B cell (primary cell): ENCODE results near the gene COL16A1. TPM values are rescaled to one million over a fixed set of nuclear protein-coding genes. Genes with fewer than 3 reads are reported as not detected.

Source experiments
- ATAC-seq: fragments of 200-7000 bp; cut with Tn5 transposase; one replicate; pipeline ENCODE4 v1.10.0; 2021; ENCODE audit warnings: low read depth, mild to moderate bottlenecking, moderate number of reproducible peaks, moderate library complexity
- CTCF ChIA-PET: fragments of 350-600 bp; sonication (Branson Sonifier 250); formaldehyde crosslinking; loops from one replicate; lab custom pipeline; 2021; ENCODE audit warnings: antibody characterized with exemption, inconsistent platforms; lab: Charles Lee
- POLR2A ChIA-PET: fragments of 350-600 bp; sonication (Branson Sonifier 250); formaldehyde crosslinking; loops from one replicate; lab custom pipeline; 2021; ENCODE audit warnings: antibody characterized with exemption; lab: Charles Lee
- DNase-seq: peaks from one replicate; pipeline ENCODE4 v3.0.0; 2013
- H2AFZ ChIP-seq: 2 replicates; pipeline ENCODE4 v1.6.1; 2012; ENCODE audit warnings: mild to moderate bottlenecking, low read depth, low read length; ENCODE audit not compliant: insufficient read depth, poor library complexity, severe bottlenecking
- H3K27ac ChIP-seq, 2 donors: 1 replicate in 1 of 2; 2 replicates in 1 of 2; pipeline ENCODE4 v1.5.1; 2012 to 2013; ENCODE audit warnings: low read length in 2 of 2, mild to moderate bottlenecking in 2 of 2, moderate library complexity in 1 of 2
- H3K27me3 ChIP-seq, 4 experiments: fragments of 200-600 bp in 1 of 4; sonication (generic) in 1 of 4; replicated peaks in 1 of 4; 1 replicate in 2 of 4; 2 replicates in 2 of 4; pipeline versions ENCODE4 v1.6.1 to v1.7.0; 2013 to 2016; ENCODE audit warnings: low read length in 3 of 4, mild to moderate bottlenecking in 2 of 4, mixed read lengths in 1 of 4, moderate library complexity in 1 of 4; ENCODE audit not compliant: insufficient read depth in 4 of 4, control insufficient read depth in 3 of 4; ENCODE audit errors: control extremely low read depth in 1 of 4
- H3K36me3 ChIP-seq, 2 experiments: replicated peaks in 1 of 2; 1 replicate in 1 of 2; 2 replicates in 1 of 2; pipeline versions ENCODE4 v1.6.1 to v1.7.1; 2013; ENCODE audit warnings: low read length in 1 of 2; ENCODE audit not compliant: insufficient read depth in 2 of 2, control insufficient read depth in 1 of 2; ENCODE audit errors: control extremely low read depth in 1 of 2, extremely low read depth in 1 of 2
- H3K4me1 ChIP-seq, 2 donors: fragments of 200-600 bp in 1 of 2; sonication (generic) in 1 of 2; 1 replicate in 1 of 2; 2 replicates in 1 of 2; pipeline versions ENCODE4 v1.5.1 to v1.6.1; 2013 to 2017; ENCODE audit warnings: low read length in 2 of 2; ENCODE audit not compliant: control insufficient read depth in 2 of 2, insufficient read depth in 2 of 2
- H3K4me2 ChIP-seq: replicated peaks from 2 replicates; pipeline ENCODE3; 2012; ENCODE audit warnings: mild to moderate bottlenecking, low read depth, low read length; ENCODE audit not compliant: poor library complexity, severe bottlenecking
- H3K4me3 ChIP-seq, 5 experiments: fragments of 200-600 bp in 1 of 5; sonication (generic) in 1 of 5; 1 replicate in 3 of 5; 2 replicates in 2 of 5; pipeline versions ENCODE4 v1.5.1 to v1.7.0; 2011 to 2016; ENCODE audit warnings: low read length in 4 of 5, mild to moderate bottlenecking in 4 of 5, low read depth in 2 of 5, control low read depth in 1 of 5, moderate library complexity in 1 of 5; ENCODE audit not compliant: insufficient read depth in 1 of 5; ENCODE audit errors: control extremely low read depth in 1 of 5, extremely low read depth in 1 of 5
- H3K79me2 ChIP-seq: fragments of 200-600 bp; sonication (generic); one replicate; pipeline ENCODE4 v1.6.0; 2016; ENCODE audit warnings: low read length; ENCODE audit not compliant: control insufficient read depth, insufficient read depth
- H3K9ac ChIP-seq: fragments of 200-600 bp; sonication (generic); 2 replicates; pipeline ENCODE4 v1.6.1; 2017; ENCODE audit warnings: mild to moderate bottlenecking, low read length, moderate library complexity
- H3K9me3 ChIP-seq, 3 donors: one replicate each; pipeline versions ENCODE4 v1.6.1 to v1.7.1; 2013; ENCODE audit warnings: low read length in 2 of 3; ENCODE audit not compliant: control insufficient read depth in 2 of 3, insufficient read depth in 1 of 3; ENCODE audit errors: control extremely low read depth in 1 of 3
- H4K20me1 ChIP-seq: 2 replicates; pipeline ENCODE4 v1.6.0; 2012; ENCODE audit warnings: mild to moderate bottlenecking, low read length; ENCODE audit not compliant: insufficient read depth, control insufficient read depth, poor library complexity, severe bottlenecking
- H3K27ac Mint-ChIP-seq: one replicate; pipeline ENCODE4 v1.8.0; 2021; ENCODE audit warnings: mixed read lengths
- H3K27me3 Mint-ChIP-seq: one replicate; pipeline ENCODE4 v1.8.0; 2021; ENCODE audit warnings: mixed read lengths
- H3K4me1 Mint-ChIP-seq: one replicate; pipeline ENCODE4 v1.8.0; 2021; ENCODE audit warnings: mixed read lengths
- H3K4me3 Mint-ChIP-seq: one replicate; pipeline ENCODE4 v1.8.0; 2021; ENCODE audit warnings: mixed read lengths
- H3K9me3 Mint-ChIP-seq: one replicate; pipeline ENCODE4 v1.8.0; 2022; ENCODE audit warnings: mixed read lengths; ENCODE audit not compliant: insufficient read depth
- CTCF ChIP-seq: fragments of 200-600 bp; IDR thresholded peaks from one replicate; pipeline ENCODE4 v1.8.0; 2022; ENCODE audit warnings: antibody characterized with exemption, mild to moderate bottlenecking
- EZH2 ChIP-seq: IDR thresholded peaks from 2 replicates; pipeline ENCODE4 v1.6.1; 2012; ENCODE audit warnings: borderline replicate concordance, low read depth, mild to moderate bottlenecking, moderate library complexity, low read length; ENCODE audit not compliant: insufficient read depth, poor library complexity, severe bottlenecking
- WGBS: methylation state at CpG from one replicate; pipeline ENCODE4 v1.1.5; 2013; ENCODE audit warnings: missing lambda C conversion rate; ENCODE audit not compliant: insufficient coverage; 5-methylcytosine and 5-hydroxymethylcytosine counted together
- intact Hi-C: fragments of 100-400 bp; cut with micrococcal nuclease; formaldehyde crosslinking; loops from one replicate; pipeline ENCODE4 v1.10.0; 2022
- polyA plus RNA-seq: library from polyadenylated mRNA; depleted of rRNA; stranded (reverse); fragments of >200 nt; gene quantifications from 2 replicates; pipeline ENCODE4 v1.2.3, GENCODE V29; 2012
- total RNA-seq, 2 donors: library from RNA; stranded (reverse); fragments of 120-200 nt in 1 of 2; gene quantifications; 1 replicate in 1 of 2; 2 replicates in 1 of 2; pipeline versions ENCODE4 v1.2.3 to v1.2.4, GENCODE V29; 2013 to 2022

Gene COL16A1
- total and polyA plus RNA-seq, 2 donors (not counting 1 experiment from before 2014, with no cell fraction given): 0.07 TPM; not detected in 1

GRCh38 chr1:31625561-31626222 lies 78.1 kb downstream of the COL16A1 start:
- no peak overlapping the region for H3K9ac ChIP-seq
- ATAC-seq (no peak), DNase-seq (no peak)
- peaks cover 0 to 29% of the 10 kb centered on the region in 2 experiments for H3K36me3 ChIP-seq
- H2AFZ ChIP-seq: no peak overlapping the region
- peaks cover 2% of the 10 kb centered on the region for H3K4me1 Mint-ChIP-seq
- no peaks in the 10 kb centered on the region for H3K9me3 Mint-ChIP-seq
- intact Hi-C loops: no loop called here
- no peak overlapping the region for H3K4me3 ChIP-seq
- H4K20me1 ChIP-seq: no peaks in the 10 kb centered on the region
- ChIA-PET CTCF (no interaction called here), POLR2A (no interaction called here)
- no peak overlapping the region for H3K4me2 ChIP-seq
- no peaks in the 10 kb centered on the region for H3K27me3 Mint-ChIP-seq
- H3K27ac ChIP-seq: no peak overlapping the region
- TF ChIP-seq CTCF (no peak), EZH2 (no peak)
- no peaks in the 10 kb centered on the region for H3K27me3 ChIP-seq
- WGBS: 100% methylated on average over 3 of the region's 4 CpGs
- H3K9me3 ChIP-seq: no peaks in the 10 kb centered on the region
- H3K27ac Mint-ChIP-seq: no peak overlapping the region
- H3K4me3 Mint-ChIP-seq: no peak overlapping the region
- H3K4me1 ChIP-seq: no peaks in the 10 kb centered on the region
- no peaks in the 10 kb centered on the region for H3K79me2 ChIP-seq

- H3K27ac Mint-ChIP-seq: no peak overlapping the region
- Histone ChIP-seq H3K9me3 (no peaks in the 10 kb centered on the region), H3K27me3 (no peaks in the 10 kb centered on the region), H3K27ac (no peak overlapping the region), H4K20me1 (no peaks in the 10 kb centered on the region), H2AFZ (no peak overlapping the region), H3K79me2 (no peaks in the 10 kb centered on the region), H3K9ac (no peak overlapping the region), H3K4me1 (no peaks in the 10 kb centered on the region), H3K36me3 (peaks cover 0 to 22% of the 10 kb centered on the region in 2 experiments), H3K4me2 (no peak overlapping the region), H3K4me3 (no peak overlapping the region)
- H3K27me3 Mint-ChIP-seq: no peaks in the 10 kb centered on the region
- ATAC-seq (no peak), DNase-seq (peak; percentile 9)
- ChIA-PET CTCF (no interaction called here), POLR2A (no interaction called here)
- 86% methylated on average over 7 of the region's 16 CpGs for WGBS
- H3K4me1 Mint-ChIP-seq: peaks cover 2% of the 10 kb centered on the region
- no peak for TF ChIP-seq CTCF
- no peak for TF ChIP-seq EZH2
- H3K9me3 Mint-ChIP-seq: no peaks in the 10 kb centered on the region
- intact Hi-C loops: no loop called here
- no peak overlapping the region for H3K4me3 Mint-ChIP-seq
Measured at GRCh38 chr1:31624731-31625514, 78.9 kb downstream of the COL16A1 start.
